ENCODE data around the gene VAV3.

Gene VAV3

GRCh38 chr1:107626073-107626796 is 338.7 kb downstream of the VAV3 start:
- no peak for DNase-seq

GRCh38 chr1:107625405-107626029 is 339.5 kb downstream of the VAV3 start:
- DNase-seq = no peak

DNA sequence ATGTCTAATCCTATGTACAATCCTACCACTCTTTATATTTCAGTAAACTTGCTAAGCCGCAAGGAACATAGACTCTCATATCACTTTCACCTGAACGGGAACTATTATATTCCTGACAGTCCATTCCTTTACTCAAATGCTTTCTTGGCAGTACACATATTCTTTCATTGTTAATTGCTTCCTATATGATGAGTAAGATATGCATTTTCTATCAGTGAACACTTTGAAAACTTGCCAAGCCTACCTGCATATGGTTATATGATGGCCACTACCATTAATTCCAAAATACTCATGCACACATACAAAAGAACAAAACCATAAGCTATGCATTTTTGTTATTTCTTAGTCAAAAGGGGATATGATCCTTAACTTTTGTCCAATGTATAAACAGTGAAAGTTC is 341.5 kb downstream of the VAV3 start:
- no peak for DNase-seq

- peak; percentile 3 to 30 (median 9) for DNase-seq
Observed at GRCh38 chr1:107622966-107623365, 342.0 kb downstream of the VAV3 start.

DNA sequence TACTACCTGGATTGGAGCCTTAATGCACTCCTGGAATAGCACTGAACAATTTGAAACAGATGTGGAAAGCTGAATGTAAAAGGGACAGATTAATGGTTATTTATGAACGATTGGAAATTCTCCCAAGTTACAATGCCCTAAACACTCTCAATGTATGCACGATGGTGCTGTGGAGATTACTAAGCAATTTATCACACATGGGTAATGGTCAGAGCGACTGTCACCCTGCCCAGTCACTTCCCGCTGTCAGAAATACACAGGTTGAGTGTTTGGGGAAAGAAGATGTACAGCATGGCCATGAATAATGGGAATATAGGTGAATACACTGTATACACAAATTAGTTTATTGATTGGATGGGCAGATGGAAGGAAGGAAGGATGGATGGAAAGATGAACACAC is 342.4 kb downstream of the VAV3 start:
- no peak for DNase-seq

DNA sequence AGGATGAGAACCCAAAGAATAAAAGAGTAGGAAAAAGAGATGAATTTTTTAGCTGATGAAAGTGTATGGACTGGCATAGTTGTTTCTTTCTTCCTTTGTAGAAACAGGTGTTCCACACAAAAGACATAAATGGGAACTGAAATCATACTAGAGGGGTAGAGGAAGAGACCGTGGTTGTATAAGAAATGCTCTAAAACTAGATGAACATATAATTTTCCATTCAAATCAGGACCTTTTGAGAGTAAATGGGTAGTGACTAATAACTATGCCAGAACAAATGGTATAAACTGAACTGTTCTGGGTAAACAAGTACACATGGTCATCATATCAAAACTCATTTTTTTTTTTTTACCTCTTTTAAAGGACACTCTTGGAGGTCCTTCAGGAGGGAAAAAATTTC is 344.2 kb downstream of the VAV3 start:
- DNase-seq = no peak

GRCh38 chr1:107618539-107618938 is 346.4 kb downstream of the VAV3 start:
- DNase-seq = no peak

GRCh38 chr1:107617921-107618320 is 347.1 kb downstream of the VAV3 start:
- no peak for DNase-seq

- no peak for DNase-seq
Observed at GRCh38 chr1:107617456-107617855, 347.5 kb downstream of the VAV3 start.

DNA sequence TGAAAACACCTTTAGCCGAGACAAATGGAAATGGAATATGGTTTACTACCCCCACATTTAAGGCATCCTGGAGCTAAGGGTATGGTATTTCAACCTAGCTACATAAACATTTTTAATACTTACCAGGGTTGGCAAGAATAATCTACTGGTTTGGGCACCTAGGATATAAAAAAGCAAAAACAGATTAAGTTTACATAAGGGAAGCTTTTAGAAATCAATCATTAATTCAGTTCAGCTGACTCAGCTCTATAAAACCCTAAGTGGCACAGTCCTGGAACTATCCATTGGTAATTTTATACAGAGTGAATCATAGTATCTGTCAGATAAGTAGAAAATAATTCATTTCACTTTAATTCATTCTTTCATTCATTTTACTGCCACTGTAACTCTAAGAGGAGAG is 355.2 kb downstream of the VAV3 start:
- no peak for DNase-seq

DNA sequence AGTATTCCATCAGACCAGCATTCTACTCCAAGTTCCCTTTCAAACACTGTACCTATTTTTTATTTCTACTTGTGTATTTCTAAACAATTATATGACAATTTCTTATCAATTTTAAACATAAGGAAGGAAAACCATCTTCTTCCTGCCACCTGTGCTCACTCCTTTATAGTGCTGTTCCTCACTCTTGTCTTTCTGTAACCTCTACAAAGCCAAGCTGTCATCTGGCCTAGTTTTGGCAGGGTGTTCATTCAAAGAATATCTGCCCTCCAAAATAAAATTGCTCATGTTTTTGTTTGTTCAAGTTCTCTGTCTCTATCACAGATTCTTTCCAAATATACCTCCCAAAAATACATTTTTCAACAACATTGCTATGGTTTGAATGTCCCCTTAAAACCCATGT is 360.2 kb downstream of the VAV3 start:
- DNase-seq = no peak

DNA sequence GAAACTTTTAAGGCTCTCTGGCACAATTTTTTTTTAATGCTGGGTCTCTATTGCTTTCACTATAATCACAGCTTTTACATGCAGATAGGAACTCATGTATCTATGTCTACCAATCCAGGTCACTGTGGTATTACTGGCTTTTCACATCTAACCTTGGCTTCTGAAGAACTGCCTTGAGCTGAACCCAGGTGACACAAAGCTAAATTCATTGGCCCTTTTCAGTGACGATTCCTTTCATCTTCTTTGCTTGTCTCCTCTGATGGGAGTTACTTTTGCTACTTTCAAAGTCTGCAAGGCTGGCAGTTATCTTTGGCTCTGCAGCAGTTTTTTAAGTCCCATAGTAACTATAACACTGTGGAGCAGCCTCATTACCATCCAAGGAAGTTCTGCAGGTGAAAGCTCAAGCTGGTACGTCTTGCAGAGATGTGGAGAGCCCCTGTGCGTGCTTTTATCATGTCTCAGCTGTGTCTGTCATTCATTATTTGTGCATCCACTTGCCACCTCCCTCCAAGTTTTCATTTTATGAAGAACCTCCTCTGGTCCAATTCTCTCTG is 364.3 kb downstream of the VAV3 start:
- DNase-seq = no peak

GRCh38 chr1:107599220-107599619 is 365.8 kb downstream of the VAV3 start:
- no peak for DNase-seq

DNA sequence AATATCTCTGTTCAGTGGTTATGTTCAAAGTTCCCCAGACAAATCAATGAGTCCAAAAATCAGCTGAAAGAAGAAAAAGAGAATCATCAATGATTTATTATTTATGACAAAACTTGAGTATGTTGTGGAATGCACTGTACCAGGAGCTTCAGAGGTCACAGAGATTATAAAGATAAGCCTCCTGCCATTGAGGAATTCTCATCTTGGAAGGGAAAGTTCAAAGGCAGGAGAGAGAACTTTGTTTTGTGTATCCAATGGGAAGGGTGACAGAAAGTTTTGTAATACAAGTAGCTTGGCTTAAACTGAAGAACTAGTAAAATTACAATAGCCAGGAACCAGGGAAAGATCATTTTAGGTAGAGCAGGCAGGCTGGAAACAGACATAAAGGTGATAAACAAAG is 367.7 kb downstream of the VAV3 start:
- no peak for DNase-seq

DNA sequence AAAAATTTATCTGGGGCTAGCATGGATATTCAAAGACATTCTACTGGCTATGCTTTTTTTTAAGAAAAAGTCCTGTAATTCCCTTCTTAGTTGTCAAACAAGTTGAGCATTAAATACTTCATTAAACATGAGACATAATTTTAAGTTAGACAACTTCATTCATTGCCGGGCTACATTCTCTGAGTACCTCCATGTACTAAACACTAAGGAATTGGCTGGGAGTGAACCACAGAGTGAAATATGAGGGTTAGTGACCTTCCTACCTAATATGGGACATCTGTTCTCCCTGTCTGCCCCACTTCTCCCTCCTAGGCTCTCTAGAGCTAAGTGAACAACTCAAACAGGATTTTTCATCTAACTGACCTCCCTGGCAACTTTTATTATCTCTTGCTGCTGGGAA is 370.4 kb downstream of the VAV3 start:
- no peak for DNase-seq

GRCh38 chr1:107593501-107594209 is 371.3 kb downstream of the VAV3 start:
- DNase-seq = peak in 2 of 3 donors; percentile 24 to 39

DNA sequence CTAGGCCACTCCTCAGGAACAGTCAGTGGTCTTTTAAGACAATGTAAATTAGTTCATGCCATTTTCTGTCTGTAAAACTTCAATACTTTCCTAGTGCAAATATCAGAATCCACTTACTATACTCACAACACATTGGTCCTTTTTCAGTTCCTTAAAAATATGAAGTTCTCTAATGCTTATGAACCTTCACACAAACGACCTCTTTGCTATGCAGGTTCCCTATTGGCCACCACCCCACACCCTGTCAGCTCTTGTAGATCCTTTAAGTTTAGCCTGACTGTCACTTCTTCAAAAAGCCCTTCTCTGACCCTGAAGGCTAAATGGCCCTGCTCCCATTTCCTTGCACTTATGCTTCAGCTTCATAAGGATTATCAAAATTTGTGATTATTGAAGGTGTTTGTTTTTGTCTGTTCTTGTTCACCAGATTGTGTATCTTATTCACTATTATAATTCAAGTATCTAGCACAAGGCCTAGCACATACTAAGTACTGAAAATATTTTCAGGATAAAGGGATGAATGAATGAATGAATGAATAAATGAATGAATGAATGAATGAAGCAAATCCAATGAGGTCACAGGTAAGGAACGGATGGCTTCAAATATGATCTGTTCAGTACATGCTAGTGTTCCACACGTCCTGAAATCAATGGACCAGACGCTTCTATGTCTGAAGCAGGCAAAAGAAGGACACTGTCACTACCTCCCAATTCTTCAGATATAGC is 373.9 kb downstream of the VAV3 start:
- peak; percentile 20 to 36 (median 23) for DNase-seq

DNA sequence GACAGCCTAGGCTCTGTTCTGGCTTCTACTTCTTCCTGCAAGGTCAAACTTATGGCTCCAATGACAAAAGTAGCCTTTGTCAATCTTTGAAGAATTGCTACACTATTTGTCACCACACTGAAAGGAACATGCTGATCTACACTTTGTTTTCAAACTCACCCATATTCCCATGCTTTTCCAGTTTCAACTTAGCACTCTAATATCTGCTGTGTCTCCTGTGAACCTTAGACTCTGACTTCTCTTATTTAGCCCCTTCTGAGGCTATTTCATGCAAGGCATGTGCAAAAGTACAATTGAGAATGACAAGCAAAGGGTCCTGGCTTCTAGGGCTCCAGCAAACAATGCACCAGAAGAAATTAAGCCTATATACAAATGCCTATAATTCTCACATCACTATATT is 374.9 kb downstream of the VAV3 start:
- no peak for DNase-seq

DNA sequence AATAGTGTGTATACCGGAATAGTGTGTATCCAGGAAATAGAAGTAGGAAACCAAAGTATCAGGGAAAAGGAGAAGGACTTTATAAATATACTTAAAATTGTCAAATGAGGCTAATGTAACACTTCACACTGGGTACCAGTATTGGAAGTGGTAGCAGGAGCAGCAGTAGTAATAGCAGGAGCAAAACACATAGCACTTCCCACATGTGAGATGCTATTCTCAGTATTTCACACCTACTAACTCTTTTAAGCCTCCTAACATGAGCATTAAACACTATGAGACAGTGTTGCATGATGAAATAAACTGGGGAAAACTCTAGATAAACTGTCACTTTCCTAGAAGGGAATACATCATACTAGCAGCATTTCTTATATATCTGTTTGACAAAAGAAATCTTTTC is 376.7 kb downstream of the VAV3 start:
- no peak for DNase-seq

GRCh38 chr1:107575226-107575625 is 389.8 kb downstream of the VAV3 start:
- DNase-seq = no peak

GRCh38 chr1:107574044-107574443 is 390.9 kb downstream of the VAV3 start:
- no peak for DNase-seq

GRCh38 chr1:107572674-107573211 is 392.2 kb downstream of the VAV3 start:
- peak; percentile 17 to 63 (median 26) for DNase-seq

- no peak for DNase-seq
Observed at GRCh38 chr1:107570768-107571167, 394.2 kb downstream of the VAV3 start.

Measured in suppressor macrophage treated with lipopolysaccharide for 1 hour (primary cell).